ENCODE results near the gene COL3A1.

Gene COL3A1

DNA sequence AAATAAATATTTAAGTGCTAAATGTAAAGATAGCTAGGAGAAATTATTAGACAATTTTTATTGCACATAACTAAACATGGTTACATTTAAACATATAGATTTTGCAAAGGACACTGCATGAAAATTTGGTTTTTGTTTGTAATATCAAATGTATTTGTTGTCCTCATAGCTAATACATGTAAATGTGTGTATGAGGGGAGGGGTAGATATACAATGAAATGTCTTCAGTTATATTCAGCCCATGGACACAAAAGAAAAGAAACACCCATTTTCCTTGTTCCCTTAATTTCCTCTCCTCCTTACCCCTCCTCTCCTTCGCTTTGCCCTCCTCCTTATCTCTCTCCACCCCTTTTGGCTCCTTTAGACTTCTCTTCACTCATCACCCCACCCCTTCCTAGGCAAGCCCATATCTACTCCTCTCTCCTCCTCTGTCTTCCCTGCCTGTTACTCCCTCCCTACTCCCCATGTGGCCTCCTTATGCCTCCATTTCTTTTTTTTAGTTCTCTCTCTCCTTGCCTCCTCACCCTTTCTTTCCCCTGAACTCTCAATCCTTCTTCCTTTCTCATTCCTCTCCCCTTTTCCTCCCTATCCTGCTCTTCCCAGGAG lies 1.4 kb downstream of the COL3A1 start:
- FAIRE-seq = no peak
- DNase-seq (ENCODE audit: low spot score) = no peak

DNA sequence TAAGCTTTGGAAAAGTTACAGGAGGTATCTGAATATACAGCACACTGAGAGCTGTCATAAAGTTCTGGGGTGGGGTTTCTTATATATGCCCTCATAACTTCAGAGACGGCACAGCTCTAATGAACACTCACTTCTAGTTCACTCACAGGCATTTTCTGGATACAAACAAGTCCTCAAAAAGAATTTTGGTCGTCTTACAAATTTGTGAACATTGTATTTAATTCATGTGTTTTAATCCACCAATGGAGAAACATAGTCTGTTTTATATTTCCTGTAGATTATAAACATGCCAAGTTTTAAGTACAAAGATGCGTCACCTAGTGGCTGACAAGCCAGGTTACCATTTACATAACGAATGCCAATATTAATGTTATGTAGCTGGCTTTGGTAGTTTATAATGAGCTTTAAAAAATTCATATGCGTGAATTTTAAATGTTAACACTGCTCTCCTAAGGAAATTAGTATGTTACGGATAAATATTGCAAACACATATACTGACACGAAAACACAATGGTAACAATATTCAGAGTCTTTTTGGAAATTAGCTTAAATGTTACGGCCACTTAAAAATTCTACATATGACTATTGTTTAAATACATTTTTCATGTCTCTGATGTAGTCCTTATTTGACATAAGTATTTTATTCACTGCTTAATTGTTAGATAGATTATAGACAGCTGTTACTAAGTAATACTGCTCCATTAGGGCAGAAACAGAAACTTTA lies 2.5 kb downstream of the COL3A1 start:
- DNase-seq (ENCODE audit: low spot score) (no peak), FAIRE-seq (no peak)

DNA sequence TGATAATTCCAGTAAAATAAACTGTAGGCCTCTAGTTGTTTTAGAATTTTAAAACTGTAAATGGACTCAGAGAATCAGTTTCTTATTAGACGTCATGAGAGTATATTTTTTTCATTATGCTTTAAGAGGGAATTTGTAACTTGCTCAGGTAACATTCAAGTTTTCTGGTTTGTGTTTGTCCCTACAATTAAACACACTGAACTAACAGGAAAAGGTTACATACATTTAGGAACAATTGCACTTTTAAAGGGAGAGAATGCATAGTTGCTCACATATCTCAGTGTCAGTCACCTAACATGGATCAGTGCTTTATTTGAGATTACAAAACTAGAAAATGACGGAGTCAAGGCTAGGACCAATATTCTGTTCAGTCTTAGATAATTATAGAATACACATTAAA lies 3.1 kb downstream of the COL3A1 start:
- DNase-seq (ENCODE audit: low spot score) (no peak), FAIRE-seq (no peak)

DNA sequence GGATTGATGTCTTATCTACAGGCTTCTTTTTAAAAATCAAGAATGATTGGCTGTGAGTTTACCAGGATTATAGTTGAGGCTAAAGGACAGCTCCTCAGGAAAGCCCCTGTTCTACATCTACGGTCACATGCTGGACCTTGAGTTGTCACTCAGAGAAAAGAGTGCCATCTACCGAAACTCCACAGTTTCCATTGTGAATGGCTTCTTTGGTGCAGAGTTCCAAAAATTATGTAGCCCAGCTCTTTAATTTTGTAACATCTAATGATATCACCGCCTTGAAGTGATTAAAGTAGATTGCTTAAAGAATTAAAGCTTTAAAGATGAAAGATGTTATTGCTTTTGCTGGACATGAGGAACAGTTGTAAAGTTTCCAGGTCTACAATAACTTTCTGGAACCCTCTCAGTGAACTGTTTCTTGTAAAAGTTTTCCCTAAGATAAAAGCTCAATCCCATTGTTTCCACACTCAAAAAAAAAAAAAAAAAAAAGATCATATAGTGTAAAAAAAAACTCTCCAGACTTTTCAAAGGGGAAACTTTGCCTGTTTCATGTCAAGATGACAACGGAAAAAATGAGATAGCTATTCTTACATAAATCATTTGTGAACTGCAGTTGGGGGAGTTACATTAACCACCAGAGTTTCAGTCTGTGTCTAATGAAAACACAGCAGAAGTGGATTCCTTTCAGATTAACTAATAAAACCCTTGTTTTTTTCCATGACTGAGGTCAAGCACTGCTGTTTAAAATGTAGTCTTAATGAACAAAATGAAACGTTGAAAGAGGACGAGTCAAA lies 4.3 kb downstream of the COL3A1 start:
- DNase-seq (ENCODE audit: low spot score) = peak; percentile 41
- FAIRE-seq = peak; percentile 2

DNA sequence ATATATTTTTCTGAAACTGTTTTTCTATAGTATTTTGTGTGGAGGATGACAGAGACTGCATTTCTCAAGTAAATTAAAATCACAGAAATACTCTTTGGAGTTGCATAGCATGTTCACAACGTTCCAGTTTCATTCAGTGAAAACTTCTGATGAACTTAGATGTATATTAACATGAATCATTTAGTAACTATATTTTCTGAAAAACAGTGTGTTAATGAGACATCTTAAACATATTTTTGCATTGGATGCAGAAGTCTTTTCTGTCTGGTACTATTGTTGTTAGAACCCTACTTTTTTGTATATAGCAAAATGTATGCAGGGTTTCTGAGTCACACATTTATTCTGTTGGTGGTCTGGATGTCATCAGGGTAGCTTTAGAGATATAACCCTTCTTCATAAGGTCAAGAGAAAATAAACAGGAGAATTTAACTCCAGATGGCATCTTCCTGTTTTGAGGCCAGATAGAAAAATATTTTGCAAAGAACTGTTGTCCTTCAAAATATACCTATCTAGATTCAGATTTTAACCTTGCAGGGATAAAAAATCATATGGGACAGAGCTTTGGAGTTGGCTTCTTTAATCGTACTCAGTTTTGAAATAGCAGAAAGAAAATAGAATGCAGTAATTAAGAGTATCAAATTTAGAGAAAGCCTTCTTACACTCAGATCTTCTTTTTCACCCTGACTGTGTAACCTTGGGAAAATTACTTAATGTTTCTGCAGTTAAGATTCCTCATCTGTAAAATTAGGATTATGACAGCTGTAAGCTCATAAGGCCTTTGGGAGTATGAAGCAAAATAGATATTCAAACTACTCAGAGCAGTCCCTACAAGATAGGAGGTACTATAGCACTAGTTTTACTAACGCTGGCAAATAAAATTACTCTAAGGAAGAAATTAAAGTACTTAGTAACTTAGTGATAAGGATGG lies 5.3 kb downstream of the COL3A1 start:
- DNase-seq (ENCODE audit: low spot score) (no peak), FAIRE-seq (no peak)

DNA sequence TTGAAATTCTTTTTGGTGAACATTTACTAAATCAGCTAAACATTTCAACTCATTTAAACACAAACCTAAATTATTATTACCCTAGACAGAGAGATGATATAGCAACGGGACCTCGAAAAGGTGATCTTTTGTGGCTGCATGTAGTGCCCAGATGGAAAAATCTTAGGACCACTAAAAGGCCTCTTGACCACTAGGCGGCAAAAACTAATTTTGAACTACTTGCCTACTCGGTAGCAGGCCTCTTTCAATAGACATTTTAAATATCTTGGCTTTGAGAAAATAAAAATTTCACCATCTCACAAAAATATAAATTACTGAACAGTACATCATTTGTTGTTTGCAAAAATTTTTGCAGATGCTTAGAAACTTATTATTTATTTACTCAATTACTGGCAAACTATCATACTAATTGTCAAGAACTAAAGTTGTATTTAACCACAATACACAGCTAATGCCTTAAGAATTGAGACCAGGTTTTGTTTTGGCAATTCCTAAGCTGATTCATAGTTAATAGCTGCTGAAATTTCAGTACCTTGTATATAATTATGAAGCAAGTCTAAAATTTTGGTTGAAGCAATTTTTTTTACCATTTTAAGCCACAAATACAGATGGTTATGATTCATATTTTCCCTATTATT lies 9.4 kb downstream of the COL3A1 start:
- peak; percentile 41 for FAIRE-seq
- no peak for DNase-seq (ENCODE audit: low spot score)

DNA sequence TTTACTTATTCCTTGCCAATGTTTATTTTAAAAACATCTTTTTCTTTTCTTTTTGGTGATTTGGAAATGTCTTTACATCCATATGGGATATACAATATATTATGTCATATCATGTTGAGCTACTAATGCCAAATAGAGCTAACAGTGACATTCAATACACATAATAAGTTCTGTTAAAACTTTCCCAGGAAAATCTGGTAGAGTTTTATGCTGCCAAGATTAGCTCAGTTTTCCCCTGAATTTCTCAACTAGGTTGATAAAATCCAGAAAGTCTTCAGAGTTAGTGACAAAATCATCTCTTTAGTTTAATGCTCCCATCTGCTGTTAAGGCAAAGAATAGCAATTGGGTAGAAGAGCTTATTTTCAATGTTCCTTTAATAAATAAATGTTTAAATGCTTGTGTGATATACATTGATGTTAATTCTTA lies 9.9 kb downstream of the COL3A1 start:
- FAIRE-seq (no peak), DNase-seq (ENCODE audit: low spot score) (no peak)

DNA sequence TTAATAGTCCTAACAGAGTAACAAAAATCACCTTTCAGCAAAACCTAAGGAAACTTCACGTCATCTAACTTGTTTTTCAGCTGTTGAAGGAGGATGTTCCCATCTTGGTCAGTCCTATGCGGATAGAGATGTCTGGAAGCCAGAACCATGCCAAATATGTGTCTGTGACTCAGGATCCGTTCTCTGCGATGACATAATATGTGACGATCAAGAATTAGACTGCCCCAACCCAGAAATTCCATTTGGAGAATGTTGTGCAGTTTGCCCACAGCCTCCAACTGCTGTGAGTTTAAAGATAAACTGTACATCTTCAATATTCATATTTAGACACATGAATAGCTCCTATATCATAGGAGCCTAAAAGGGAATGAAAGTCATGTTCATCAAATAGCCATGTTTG lies 10.5 kb downstream of the COL3A1 start:
- no peak for DNase-seq (ENCODE audit: low spot score)
- no peak for FAIRE-seq

DNA sequence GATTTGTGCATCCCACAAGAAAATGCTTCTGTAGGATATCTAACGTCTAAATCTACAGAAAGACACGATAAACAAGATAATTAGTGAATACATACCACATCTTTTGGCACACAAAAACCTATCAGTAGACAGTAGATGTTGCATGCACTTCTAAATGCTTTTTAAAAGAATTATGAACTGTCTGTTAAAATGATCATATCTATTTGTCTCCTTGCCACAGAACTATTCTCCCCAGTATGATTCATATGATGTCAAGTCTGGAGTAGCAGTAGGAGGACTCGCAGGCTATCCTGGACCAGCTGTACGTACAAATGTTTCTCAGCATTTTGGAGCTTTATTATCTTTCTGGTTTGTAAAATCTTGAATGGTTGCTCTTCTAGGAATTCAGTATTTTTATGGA lies 12.7 kb downstream of the COL3A1 start:
- FAIRE-seq = no peak
- DNase-seq (ENCODE audit: low spot score) = no peak

DNA sequence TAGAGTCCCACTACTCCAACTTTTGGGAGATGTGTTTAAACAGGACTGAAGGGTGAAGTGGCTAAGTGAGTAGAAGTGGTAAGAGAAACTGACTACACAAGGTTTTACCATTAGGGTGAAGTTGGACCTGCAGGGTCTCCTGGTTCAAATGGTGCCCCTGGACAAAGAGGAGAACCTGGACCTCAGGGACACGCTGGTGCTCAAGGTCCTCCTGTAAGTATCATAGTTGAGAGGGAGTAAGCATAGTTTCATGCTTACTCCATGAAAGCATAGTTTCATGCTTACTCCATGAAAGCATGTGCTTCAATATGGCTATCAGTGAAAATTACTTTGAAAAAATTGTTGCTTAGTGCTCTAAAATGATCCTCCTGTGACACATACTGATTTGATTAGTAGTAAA lies 19.1 kb downstream of the COL3A1 start:
- DNase-seq (ENCODE audit: low spot score) (no peak), FAIRE-seq (no peak)

DNA sequence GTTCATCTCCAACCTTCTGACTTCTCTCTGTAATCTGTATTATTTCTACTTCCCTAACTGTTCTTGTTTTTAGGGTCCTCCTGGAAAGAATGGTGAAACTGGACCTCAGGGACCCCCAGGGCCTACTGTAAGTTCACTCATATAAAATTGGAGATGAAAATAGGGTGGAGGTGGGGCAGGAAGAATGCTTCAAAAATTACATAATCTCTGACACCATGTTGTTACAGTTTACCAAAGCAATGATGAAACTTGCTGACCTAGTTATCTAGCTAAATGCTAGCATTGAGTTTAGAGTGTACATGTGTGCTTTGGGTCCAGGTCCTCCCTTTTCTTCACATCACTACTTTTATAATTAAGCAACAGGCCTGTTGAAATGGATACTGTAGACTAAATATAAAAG lies 23.1 kb downstream of the COL3A1 start:
- DNase-seq (ENCODE audit: low spot score) (no peak), FAIRE-seq (no peak)

DNA sequence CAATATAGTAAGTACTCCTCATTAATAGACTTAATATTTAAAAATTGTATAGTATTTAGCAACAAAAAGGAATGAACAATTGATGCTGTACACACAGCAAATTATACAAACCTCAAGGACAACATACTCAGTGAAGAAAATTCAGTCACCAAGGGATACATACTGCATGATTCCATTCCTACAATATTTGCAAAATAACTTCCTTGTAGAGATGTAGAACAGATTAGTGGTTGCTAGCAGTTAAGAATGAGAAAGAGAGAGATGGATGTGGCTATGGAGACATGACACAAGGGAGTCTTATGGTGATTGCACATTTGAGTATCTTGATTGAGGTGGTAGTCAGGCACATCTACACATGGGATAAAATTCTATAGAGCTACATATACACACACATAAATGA lies 26.0 kb downstream of the COL3A1 start:
- FAIRE-seq (no peak), DNase-seq (ENCODE audit: low spot score) (no peak)

DNA sequence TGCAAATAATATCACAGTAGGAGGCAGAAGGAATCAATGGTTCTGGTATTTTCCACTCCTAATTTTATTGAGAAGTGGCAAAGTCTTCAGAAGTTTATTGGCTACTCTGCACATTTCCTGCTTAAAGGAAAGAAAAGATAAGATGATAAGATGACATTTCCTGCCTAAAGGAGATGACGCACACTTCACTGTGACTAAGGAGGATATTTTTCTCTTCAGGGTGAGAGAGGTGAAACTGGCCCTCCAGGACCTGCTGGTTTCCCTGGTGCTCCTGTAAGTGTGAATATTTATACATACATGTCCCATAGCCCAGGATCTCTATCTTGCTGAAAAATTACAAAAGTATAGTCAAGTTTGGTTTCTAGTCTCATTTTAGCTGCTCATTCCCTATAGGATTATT lies 27.9 kb downstream of the COL3A1 start:
- peak; percentile 26 for DNase-seq (ENCODE audit: low spot score)
- FAIRE-seq = no peak

DNA sequence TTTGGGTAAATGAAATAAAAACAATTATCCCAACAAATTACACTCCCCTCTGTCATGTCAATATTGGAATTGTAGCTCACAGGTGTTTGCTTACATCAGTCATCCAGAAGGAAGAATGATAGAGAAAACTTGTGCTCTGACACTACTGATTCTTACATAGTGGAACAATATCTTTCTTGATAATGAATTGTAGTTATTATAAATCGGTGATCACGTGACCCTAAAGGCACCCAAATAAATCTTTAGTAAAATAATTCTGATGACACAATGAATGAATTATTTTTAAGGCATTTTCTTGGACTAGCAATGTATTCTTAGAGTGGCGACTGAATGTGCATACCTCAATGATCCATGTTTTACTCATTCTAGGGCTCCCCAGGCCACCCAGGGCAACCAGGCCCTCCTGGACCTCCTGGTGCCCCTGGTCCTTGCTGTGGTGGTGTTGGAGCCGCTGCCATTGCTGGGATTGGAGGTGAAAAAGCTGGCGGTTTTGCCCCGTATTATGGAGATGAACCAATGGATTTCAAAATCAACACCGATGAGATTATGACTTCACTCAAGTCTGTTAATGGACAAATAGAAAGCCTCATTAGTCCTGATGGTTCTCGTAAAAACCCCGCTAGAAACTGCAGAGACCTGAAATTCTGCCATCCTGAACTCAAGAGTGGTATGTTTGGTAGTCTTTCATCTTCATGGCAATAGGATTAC lies 34.5 kb downstream of the COL3A1 start:
- FAIRE-seq = no peak
- DNase-seq (ENCODE audit: low spot score) = no peak

DNA sequence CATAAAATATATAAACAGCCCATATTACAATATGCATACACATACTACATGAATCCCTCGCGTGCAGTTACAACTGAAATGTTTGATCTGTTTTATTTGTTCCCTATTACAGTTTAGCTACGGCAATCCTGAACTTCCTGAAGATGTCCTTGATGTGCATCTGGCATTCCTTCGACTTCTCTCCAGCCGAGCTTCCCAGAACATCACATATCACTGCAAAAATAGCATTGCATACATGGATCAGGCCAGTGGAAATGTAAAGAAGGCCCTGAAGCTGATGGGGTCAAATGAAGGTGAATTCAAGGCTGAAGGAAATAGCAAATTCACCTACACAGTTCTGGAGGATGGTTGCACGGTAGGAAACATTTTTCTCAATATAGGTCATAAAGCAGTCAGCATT lies 36.4 kb downstream of the COL3A1 start:
- FAIRE-seq (no peak), DNase-seq (ENCODE audit: low spot score) (no peak)

DNA sequence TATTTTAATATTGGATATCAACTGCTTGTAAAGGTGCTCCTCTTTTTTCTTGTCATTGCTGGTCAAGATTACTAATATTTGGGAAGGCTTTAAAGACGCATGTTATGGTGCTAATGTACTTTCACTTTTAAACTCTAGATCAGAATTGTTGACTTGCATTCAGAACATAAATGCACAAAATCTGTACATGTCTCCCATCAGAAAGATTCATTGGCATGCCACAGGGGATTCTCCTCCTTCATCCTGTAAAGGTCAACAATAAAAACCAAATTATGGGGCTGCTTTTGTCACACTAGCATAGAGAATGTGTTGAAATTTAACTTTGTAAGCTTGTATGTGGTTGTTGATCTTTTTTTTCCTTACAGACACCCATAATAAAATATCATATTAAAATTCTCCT lies 38.2 kb downstream of the COL3A1 start:
- no peak for FAIRE-seq
- DNase-seq (ENCODE audit: low spot score) = no peak

DNA sequence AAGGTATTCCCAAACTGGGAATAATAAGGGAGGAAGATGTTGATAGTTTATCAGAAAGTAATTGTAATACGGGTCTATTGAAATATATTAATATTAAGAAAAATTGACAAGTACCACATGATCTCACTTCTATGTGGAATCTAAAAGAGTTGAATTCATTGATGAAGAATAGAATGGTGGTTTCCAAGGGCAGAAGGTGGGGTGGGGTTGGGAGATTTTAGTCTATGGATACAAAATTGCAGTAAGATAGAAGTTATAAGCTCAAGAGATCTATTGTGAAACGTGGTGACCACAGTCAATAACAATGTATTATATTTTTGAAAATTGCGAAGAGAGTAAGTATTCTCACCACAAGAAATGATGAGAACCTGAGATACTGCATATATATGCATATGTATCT lies 38.9 kb downstream of the COL3A1 start:
- DNase-seq (ENCODE audit: low spot score) = no peak
- no peak for FAIRE-seq

DNA sequence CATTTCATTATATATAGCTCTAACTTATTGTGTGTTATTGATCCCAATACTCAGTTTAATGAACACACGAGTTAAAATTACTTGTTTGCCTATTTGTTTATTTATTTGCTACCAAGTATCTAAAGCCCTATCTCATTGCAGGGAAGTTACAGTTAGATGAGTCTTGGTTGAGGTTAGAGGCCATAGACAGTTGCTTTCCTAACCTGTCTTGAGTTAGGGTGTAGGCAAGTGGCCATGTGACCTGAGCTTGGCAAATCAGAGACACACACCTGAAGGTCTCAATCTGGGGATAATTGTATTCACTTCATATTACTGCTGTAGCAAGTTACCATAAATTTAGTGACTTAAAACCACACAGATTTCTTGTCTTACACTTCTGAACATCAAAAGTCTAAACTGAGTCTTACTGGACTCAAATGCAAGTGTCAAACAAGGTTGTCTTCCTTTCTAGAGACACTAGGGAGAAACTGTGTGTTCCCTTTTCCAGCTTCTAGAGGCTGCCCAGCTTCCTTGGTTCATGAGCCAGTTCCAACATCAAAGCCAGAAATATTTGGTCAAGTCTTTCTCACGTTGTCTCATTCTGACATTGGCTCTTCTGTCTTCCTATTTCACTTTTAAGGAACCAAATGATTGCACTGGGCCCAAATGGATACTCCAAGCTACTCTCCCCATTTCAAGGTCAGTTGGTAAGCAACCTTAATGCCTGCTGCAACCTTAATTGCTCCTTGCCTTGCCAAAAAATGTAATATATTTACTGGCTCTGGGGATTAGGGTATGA lies 39.7 kb downstream of the COL3A1 start:
- FAIRE-seq (no peak), DNase-seq (ENCODE audit: low spot score) (no peak)

DNA sequence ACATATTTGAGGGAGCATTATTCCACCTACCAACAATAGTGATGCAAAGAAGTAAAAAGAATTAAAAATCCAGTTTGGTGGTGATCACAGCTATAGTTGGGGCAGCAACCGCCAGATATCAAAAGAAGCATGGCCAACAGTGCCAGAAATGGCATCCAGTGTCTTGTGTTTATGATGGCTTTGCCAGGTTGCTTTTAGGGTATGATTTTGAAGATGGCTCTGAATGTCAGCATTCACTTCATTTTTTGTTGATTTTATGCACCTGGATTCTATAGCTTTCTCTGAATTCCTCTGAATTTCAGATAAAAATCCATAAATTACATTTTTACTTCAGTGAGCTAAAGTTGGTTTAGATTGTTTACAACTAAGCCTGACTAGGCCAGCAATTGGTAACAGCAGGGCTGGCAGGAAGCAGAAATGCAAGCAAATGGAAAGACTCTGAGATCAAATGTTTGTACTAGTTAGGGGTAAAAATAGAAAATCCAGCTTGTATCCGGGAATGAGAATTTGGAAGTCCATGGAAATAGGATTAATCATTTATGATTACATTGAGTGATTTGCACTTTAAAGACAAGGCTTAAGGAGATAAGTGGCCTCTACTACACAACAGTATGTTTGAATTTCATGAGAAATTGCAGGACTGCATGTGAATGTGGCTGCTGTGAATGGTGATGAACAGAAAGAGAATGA lies 40.4 kb downstream of the COL3A1 start:
- no peak for DNase-seq (ENCODE audit: low spot score)
- no peak for FAIRE-seq
